ENCODE data around the gene MAPK8.

The MAPK8 gene

GRCh38 chr10:48285710-48286109 is 20.8 kb upstream of the MAPK8 start:
- TF ChIP-seq CTCF (IDR thresholded peaks at IDR 0.05) (no peak), ZFX (IDR thresholded peaks at IDR 0.05; ENCODE audit: borderline replicate concordance) (no peak)
- H3K27ac ChIP-seq, result no peak overlapping the region

GRCh38 chr10:48286356-48286755 is 20.1 kb upstream of the MAPK8 start:
- TF ChIP-seq ZFX (IDR thresholded peaks at IDR 0.05; ENCODE audit: borderline replicate concordance), result no peak
- TF ChIP-seq CTCF (IDR thresholded peaks at IDR 0.05), result no peak
- H3K27ac ChIP-seq, result no peak overlapping the region

DNA sequence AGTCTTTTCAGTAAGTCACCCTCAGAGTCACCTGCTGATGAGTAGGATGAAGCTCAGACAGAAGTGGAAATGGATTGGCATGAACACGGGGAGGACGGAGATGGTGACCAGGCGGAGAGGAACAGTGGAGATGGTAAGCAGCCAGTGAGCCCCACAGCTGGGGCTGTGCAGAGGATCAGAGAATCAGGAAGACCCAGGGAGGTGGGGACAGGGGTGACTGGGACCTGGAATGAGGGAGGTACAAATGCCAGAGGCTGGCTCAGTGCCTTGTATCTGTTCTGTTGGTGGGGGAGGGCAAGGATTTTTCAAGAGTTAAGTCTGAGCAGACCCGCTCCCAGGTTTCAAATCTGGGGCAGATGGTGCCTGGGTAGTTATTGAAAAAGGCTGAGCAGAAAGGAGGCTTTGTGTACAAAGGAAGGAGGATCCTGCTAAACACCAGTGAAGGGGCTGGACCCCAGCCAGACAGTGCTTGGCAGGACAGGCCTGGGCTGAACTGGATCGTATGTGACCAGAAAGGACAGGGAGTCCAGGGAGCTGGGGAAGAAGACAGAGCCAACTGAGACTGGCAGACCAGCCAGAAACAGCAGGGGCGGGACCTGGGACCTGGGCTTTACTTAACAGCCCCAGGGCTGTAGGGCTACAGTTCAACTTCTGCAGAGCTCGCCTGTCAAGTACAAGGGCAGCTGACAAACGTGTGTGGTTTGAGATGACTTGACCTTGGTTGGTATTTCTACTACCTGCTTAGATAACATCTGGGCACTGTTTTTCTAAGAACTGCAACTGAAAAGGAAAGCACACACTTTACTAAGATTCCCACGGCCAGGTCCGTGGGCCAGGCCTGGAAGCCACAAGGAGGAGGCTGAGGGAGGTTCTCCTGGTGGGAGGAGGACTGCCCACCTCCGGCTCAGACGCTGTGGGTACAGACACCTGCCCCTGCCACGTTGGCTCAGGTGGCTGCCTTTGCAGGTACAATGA is 18.8 kb upstream of the MAPK8 start:
- H3K27ac ChIP-seq, result no peak overlapping the region
- TF ChIP-seq ZFX (IDR thresholded peaks at IDR 0.05; ENCODE audit: borderline replicate concordance) (no peak), CTCF (IDR thresholded peaks at IDR 0.05) (no peak)

- TF ChIP-seq ZFX (IDR thresholded peaks at IDR 0.05; ENCODE audit: borderline replicate concordance) (no peak), CTCF (IDR thresholded peaks at IDR 0.05) (no peak)
- H3K27ac ChIP-seq, result no peak overlapping the region
These were observed 17.8 kb upstream of the MAPK8 start for GRCh38 chr10:48288661-48289060.

GRCh38 chr10:48289501-48290238 is 16.8 kb upstream of the MAPK8 start:
- H3K27ac ChIP-seq, result no peak overlapping the region
- TF ChIP-seq CTCF (IDR thresholded peaks at IDR 0.05) (peak; percentile 89), ZFX (IDR thresholded peaks at IDR 0.05; ENCODE audit: borderline replicate concordance) (no peak)

- no peak overlapping the region for H3K27ac ChIP-seq
- TF ChIP-seq CTCF (IDR thresholded peaks at IDR 0.05) (no peak), ZFX (IDR thresholded peaks at IDR 0.05; ENCODE audit: borderline replicate concordance) (no peak)
These were observed 16.2 kb upstream of the MAPK8 start for GRCh38 chr10:48290286-48290685.

DNA sequence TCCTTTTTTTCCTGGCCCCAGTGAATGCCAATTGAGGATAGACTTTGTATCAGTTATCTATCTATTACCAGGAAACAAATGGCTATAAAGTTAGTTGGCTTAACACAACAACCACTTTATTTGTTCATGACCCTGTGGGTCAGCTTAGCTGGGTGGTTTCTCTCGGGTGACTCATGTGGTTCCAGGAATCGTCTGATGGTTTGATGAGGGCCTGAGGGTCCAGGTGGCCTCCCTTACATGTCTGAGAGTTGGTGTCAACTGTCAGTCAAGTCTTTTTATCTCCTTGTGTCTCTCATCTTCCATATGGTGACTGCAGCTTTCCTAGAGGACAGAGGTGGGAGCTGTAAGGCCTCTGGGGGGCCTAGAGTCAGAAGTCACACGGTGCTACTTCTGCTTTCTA is 15.3 kb upstream of the MAPK8 start:
- no peak for TF ChIP-seq ZFX (IDR thresholded peaks at IDR 0.05; ENCODE audit: borderline replicate concordance)
- TF ChIP-seq CTCF (IDR thresholded peaks at IDR 0.05), result no peak
- no peak overlapping the region for H3K27ac ChIP-seq

Measured in 22Rv1 (cell line).